Transverse colon (tissue), 3 donors: ENCODE results near the gene XRCC2.

Experiments used
- POLR2A ChIP-seq: fragments of 450-650 bp; IDR thresholded peaks from one replicate; pipeline ENCODE4 v1.6.1; 2016; ENCODE audit warnings: antibody characterized with exemption, mild to moderate bottlenecking, moderate library complexity
- TF ChIP-seq, protein P1 (sequence below), 5 experiments: fragments of 200-600 bp in 3 of 5; fragments of 450-650 bp in 2 of 5; sonication (generic) in 3 of 5; IDR thresholded peaks; 1 replicate in 2 of 5; 2 replicates in 3 of 5; pipeline ENCODE4 v1.5.1; 2016 to 2017; ENCODE audit warnings: antibody characterized with exemption in 5 of 5, inconsistent platforms in 3 of 5, mild to moderate bottlenecking in 2 of 5, moderate library complexity in 1 of 5

DNA sequence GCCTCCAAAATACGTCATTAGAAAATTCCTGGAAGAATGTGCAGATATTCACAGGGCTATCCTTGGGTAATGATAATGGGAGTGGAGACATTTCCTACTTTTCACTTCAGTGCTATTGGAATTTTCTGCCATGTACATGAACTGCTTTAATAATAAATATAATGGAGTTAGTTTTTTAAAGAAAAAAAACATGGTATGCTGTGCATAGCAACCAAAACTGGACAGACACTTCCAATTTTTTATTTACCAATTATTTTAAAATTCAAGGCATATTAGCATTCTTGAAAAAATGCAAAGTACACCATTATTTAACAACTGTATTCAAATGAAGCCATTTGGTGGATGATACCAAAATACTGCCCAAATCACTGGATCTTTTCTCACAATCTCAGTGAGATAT lies 3.3 kb downstream of the XRCC2 start:
- TF ChIP-seq, protein P1, sequence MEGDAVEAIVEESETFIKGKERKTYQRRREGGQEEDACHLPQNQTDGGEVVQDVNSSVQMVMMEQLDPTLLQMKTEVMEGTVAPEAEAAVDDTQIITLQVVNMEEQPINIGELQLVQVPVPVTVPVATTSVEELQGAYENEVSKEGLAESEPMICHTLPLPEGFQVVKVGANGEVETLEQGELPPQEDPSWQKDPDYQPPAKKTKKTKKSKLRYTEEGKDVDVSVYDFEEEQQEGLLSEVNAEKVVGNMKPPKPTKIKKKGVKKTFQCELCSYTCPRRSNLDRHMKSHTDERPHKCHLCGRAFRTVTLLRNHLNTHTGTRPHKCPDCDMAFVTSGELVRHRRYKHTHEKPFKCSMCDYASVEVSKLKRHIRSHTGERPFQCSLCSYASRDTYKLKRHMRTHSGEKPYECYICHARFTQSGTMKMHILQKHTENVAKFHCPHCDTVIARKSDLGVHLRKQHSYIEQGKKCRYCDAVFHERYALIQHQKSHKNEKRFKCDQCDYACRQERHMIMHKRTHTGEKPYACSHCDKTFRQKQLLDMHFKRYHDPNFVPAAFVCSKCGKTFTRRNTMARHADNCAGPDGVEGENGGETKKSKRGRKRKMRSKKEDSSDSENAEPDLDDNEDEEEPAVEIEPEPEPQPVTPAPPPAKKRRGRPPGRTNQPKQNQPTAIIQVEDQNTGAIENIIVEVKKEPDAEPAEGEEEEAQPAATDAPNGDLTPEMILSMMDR (IDR thresholded peaks at IDR 0.05) = no peak
- no peak for TF ChIP-seq POLR2A
